A673 (cell line): Measurements from ENCODE around the gene P2RY13.

Experiments
- EZH2 ChIP-seq: fragments of 200-600 bp; sonication (generic); IDR thresholded peaks from 2 replicates; pipeline ENCODE4 v1.6.1; 2017; ENCODE audit warnings: borderline replicate concordance, low read depth, mild to moderate bottlenecking, mixed read lengths, antibody characterized with exemption, low read length; ENCODE audit not compliant: poor library complexity, severe bottlenecking
- TF ChIP-seq, protein P1 (sequence below): fragments of 300-800, 200-600 bp; sonication (generic); conservative IDR thresholded peaks from 2 replicates; pipeline ENCODE4 v1.5.1; 2017; ENCODE audit warnings: low read depth, mild to moderate bottlenecking, antibody characterized with exemption, low read length, moderate library complexity, mixed read lengths

DNA sequence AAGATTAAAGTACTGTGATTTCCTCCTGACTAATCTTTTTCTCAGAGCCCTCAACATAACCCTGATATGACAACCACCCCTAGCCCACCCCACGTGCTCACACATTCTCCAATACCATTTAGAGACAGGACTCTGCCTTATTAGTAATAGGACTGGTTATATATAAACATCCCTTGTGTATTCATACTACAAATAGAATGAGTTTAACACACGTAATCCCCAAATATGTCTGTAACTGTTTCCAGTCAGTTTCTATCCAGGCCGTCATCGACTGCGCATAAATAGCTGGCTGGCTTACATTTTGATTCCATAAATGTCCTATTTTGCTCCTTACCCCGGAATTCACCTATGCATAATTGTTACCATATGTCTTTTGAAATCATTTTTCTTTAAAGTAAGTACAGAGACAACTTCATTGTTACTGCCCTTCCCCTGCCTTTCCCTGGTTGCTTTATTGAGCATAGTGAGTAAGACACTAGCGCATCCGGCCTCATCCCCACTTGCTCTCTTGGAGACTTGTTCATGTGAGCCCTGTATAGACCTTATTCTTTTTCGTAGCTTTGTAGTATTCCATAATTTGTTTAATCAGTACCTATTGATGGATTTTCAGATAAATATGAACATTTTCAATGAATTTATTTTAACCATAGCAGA lies 47.6 kb downstream of the P2RY13 start:
- TF ChIP-seq, protein P1, sequence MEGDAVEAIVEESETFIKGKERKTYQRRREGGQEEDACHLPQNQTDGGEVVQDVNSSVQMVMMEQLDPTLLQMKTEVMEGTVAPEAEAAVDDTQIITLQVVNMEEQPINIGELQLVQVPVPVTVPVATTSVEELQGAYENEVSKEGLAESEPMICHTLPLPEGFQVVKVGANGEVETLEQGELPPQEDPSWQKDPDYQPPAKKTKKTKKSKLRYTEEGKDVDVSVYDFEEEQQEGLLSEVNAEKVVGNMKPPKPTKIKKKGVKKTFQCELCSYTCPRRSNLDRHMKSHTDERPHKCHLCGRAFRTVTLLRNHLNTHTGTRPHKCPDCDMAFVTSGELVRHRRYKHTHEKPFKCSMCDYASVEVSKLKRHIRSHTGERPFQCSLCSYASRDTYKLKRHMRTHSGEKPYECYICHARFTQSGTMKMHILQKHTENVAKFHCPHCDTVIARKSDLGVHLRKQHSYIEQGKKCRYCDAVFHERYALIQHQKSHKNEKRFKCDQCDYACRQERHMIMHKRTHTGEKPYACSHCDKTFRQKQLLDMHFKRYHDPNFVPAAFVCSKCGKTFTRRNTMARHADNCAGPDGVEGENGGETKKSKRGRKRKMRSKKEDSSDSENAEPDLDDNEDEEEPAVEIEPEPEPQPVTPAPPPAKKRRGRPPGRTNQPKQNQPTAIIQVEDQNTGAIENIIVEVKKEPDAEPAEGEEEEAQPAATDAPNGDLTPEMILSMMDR: no peak
- no peak for TF ChIP-seq EZH2
